NCI-H524 (cell line): ENCODE data around the gene CGB2.
A peak's percentile ranks its signal among the peaks of the same experiment; 100 is the strongest.

Experiments
- DNase-seq, 2 experiments: peaks; one replicate each; lab custom pipeline; 2025; lab: John Stamatoyannopoulos, UW

Gene CGB2

GRCh38 chr19:49031642-49032301 lies at the start of gene CGB2:
Gene CGB2, plus strand, starts transcription at chr19:49031890. Its CDS starts 206 bp downstream, at chr19:49032096.
- peak; percentile 40 to 80 for DNase-seq

- no peak for DNase-seq
Measured at GRCh38 chr19:48982280-48982679, 49.4 kb upstream of the CGB2 start.

DNA sequence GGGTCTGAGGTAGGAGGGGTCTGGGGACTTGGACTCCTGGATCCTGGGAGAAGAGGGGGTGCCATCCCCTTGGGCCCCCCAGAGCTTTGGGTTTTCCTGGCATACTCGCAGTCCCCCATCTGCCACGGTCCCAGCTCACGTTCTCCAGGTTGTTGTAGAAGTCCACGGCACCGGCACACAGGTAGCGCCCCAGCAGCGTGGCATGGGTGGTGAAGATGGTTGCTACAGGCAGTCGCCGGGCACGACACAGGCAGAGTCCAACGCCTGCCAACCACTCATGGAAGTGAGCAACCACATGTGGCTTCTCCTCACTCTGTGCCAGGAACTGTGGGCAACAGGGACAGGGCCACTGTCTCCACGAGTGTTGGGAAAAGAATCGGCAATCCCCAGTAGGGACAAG lies 46.0 kb upstream of the CGB2 start:
- no peak for DNase-seq

GRCh38 chr19:48986211-48986610 lies 45.5 kb upstream of the CGB2 start:
- DNase-seq = no peak

DNA sequence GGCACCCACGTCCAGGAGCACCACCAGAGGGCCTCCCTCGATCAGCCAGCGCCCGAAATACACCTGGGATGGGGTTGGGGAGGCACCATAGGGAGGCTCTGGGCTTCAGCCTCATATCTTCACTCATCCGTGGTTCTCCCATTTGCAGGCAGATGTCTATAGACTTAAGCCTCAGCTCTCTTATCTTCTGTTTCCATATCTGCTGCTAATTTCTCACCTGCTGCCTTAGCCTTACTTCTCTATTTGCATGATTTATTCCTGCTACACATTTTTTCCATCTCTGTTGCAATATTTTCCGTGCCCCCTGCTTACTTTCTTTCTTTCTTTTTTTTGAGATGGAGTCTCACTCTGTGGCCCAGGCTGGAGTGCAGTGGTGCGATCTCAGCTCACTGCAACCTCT lies 44.4 kb upstream of the CGB2 start:
- no peak for DNase-seq

DNA sequence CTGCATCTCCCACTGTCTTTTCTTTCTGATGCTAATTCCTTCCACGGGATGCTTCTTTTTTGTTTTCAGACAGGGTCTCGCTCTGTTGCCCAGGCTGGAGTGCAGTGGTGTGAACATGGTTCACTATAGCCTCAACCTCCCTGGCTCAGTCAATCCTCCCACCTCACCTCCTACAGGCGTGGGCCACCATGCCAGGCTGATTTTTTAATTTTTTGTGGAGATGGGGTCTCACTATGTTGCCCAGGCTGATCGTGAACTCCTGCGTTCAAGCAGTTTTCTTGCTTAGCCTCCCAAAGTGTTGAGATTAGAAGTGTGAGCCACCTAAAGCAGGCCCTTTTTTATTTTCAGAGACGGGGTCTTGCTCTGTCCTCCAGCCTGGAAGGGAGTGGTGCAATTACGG lies 43.4 kb upstream of the CGB2 start:
- DNase-seq = no peak

GRCh38 chr19:48988860-48989259 lies 42.8 kb upstream of the CGB2 start:
- DNase-seq = no peak

GRCh38 chr19:48989701-48990291 lies 41.9 kb upstream of the CGB2 start:
- no peak for DNase-seq

DNA sequence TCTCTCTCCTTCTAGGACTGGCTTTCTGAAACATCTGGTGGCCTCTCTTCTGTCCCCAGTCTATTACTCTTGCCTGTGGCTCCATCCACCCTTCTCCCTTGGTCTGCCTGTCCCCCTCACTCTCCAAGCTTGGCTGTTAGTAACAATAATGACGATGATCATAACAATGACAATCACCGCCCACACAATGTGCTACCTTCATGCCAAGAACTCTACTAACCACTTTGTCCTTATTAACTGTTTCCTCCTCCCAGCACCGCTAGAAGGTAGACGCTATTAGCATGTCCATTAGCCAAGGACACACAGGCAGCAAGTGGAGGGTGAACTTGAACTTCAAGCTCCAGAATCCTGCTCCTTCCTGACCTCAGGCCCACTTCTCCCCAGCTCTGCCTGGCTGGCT lies 41.3 kb upstream of the CGB2 start:
- DNase-seq = no peak

- no peak for DNase-seq
Measured at GRCh38 chr19:48991011-48991609, 40.6 kb upstream of the CGB2 start.

DNA sequence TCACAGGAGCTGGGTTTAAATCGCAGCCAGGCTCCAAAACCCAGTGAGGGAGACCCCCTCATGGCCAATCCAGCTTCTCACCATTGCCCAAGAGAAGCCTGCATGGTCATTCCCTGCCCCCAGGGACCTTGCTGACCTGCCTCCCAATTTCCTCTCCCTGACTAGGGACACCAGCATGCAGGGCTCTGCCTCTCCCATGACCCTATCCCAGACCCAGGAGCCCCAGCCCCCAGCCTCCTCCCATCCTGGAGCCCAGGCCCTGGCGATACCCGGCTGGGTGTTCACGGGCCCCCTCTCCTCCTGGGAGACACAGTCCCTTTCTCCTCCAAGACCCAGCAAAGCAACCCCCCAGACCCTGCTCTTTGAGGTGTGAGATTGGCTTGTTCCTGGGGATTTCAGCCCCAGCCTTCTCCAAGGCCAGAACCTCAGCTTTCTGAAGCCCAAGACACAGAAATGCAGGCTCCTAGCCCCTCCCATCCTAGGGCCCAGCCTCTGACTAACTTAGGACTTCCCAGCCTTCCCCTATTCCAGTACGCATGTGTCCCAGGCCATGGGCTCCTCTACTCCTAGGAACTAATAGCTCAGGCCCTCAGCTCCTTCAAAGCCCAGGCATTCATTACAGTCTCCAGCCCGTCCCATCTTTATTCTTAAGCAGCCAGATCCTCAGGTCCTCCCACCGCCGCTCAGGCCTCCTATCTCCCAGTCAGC lies 39.7 kb upstream of the CGB2 start:
- DNase-seq = no peak

DNA sequence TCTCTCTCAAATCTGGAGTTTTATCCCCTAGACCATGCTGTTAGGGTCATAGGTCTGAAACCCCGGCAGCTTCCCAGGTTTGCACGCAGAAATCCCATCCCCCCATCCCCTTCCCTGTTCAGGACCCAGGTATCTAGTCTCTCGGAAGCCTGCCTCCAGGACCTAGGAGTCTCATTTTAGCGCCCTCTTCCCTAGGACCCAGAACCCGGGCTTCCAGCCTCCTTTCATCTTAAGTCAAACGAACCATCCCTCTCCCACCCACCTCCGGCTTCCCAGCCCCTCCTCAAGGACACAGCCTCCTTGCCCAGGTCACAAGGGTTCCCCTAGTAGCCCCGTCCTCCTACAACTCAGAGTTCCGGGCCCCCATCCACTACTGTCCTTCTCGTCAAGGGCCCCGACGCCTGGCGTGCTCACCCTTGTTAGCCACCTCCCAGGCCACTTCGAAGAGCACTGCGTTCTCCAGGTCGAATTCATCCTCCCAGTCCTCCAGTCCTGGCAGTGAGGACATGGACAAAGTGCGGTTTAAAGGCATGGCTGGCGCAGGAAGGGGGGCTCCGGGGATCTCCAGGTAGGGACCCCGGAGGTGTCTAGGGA lies 39.0 kb upstream of the CGB2 start:
- DNase-seq = no peak

DNA sequence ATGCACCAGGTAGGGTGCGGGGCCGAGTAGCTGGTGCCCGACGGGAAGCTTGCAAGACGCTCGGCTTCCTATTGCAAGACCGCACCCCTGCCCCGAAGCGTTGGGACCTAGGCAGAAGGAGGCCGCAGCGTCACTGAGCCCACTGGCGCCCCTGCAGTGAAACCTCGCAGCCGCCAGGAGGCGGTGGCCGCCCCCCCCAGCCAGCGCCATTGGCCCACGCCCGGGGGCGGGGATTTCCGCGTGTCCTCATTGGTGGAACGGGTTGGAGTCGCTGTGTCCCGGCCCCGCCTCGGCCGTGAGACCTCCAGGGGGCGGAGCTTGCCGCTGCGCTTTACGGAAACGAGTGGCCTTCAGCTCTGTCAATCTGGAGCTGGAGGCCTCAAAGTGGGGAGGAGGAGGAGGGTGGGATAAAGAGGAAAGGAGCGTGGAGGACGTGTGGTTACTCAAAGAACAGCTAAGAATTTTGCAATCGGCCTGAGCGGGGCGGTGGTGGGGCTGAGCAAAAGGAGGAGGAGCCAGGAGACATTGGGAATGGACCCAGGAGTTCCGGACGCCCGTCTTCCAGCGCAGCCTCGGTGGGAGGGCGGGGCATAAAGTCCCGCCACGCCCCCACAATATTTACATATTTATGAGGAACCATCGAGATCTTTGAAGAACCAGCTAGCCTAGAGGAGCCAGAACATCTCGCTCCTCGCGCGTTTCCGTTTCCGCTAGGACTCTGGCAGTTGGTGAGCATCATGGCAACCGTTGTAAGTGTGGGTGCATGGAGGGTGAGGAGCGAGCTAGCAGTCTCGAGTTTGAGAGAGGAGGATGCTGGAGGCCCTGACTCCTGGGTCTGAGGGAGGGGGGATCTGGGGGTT lies 38.3 kb upstream of the CGB2 start, which contains the start of the genes GYS1 and RUVBL2:
TSS of gene GYS1 (minus strand) at position 135 of the 860 bp plus-strand sequence. CDS start 197 bp downstream, outside the sequence.
TSS of gene RUVBL2 (plus strand) at position 713 of the 860 bp plus-strand sequence. CDS start at position 738, 25 bp downstream.
- DNase-seq = peak; percentile 99 to 100

- no peak for DNase-seq
Measured at GRCh38 chr19:48994035-48994386, 37.7 kb upstream of the CGB2 start.

- DNase-seq = peak in 1 of 2 experiments; percentile 75
Measured at GRCh38 chr19:48997972-48998371, 33.7 kb upstream of the CGB2 start.

DNA sequence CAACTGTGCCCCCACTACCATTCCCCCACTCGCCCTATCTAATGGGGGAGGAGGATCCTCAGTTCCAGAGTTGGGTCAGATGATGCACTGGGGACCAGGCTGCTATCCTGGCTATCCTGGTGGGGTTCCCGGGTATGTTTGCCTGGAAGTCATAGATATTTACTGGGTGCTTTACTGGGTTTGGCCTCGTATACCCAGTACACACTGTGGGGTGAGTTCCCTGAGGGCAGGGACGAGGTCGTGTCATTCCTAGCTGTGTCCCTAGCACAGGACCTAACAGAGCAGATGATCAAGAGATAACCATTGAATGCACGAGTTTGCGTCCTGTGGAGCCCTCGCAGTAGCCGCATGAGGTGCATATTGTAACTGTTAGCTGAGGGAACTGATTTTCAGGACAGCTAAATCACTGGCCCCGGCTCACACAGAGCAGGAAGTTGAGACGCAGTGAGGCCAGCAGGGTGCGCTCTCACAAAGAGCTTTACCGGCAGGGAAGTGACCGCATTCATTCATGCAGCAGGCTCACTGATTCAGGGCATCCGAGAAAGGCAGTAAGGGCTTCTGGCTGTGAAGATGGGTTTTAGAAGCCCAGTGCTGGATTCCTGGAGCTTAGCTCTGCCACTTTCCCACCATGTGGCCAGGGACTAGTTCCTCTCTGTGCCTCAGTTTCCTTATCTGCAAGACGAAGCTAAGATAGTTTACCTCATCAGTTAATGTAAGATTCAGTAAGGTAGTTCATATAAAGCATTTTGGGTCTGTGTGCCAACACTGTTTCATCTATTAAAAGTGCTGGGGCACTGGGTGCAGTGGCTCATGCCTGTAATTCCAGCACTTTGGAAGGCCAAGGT lies 32.0 kb upstream of the CGB2 start:
- DNase-seq = peak in 1 of 2 experiments; percentile 56

- DNase-seq = no peak
Measured at GRCh38 chr19:49004133-49004532, 27.6 kb upstream of the CGB2 start.

DNA sequence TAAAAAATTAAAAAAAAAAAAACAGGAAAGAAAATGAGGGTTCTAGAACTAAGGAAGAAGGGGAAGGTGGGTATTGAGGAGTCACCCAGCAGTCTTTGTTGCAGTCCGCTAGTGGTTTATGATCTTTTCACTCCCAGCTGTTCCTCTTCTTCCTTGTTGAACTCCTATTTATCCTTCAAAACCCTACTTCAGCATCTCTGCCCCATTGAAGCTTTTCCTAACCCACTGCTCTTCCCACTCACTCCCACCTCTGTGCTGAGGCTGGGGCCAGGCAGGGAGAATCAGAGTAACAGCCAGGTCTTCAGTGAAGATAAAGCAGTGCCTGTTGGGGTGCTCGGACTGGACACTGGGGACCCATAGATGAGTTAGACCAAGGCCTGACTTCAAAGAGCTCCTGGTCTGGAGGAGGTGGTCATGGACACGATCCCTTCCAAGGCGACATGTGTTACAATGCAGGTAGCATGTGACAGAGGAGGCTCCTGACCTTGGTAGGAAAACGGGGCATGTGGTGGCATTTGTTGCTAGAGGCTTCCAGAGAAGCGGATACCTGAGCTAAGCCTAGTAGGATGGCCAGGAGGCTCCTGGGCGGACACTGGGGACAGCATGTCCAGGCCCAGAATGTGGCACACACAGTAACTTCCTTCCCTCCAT lies 26.6 kb upstream of the CGB2 start:
- DNase-seq = no peak

DNA sequence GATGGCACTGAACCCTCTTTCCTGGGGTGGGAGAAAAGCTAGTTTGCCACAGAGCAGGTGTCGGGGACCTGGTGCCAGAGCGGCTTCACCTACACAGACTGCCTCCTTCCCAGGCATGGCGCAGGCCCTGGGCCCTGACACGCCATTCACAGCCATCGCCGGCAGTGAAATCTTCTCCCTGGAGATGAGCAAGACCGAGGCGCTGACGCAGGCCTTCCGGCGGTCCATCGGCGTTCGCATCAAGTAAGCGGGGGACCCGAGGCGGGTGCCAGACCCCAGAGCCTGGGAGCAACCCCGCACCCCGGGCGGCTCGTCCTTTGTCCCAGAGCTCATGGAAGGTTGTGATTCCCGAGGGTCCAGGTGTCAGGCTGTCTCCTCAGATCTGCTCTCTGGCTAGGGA lies 24.8 kb upstream of the CGB2 start:
- DNase-seq = no peak

DNA sequence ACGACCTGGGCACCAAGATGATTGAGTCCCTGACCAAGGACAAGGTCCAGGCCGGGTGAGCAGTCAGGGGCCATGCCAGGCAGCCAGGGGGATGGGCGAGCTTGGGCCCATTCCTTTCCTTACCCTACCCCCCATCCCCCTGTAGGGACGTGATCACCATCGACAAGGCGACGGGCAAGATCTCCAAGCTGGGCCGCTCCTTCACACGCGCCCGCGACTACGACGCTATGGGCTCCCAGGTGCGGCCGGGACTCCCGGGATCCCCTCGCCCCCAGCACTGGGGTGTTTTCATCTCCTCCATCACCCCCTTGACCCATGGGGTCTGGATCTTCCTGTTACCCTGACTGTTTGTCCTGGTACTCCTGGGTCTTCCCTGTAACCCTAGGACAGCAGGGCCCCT lies 21.9 kb upstream of the CGB2 start:
- no peak for DNase-seq
